Right renal pelvis (tissue), 4 donors: Measurements from ENCODE around the gene KIFC3. TPM values are rescaled to one million over a fixed set of nuclear protein-coding genes. Genes with fewer than 3 reads are reported as not detected.
"Not testable (repeated sequence)": the region's sequence is repeated elsewhere in the genome, so short reads cannot be mapped to it uniquely, and the experiment has no call there.

Experiments used
- DNase-seq, 4 donors: peaks; one replicate each; pipeline ENCODE4 v3.0.0-alpha.2; 2013; ENCODE audit warnings: low read depth in 4 of 4, low spot score in 3 of 4, missing footprints in 1 of 4
- polyA plus RNA-seq, 4 donors: library from polyadenylated mRNA; unstranded; fragments of 120-200 nt; gene quantifications; one replicate each; pipeline ENCODE4 v1.2.1, GENCODE V29; 2013; ENCODE audit not compliant: insufficient read length in 4 of 4

KIFC3 gene
- polyA plus RNA-seq, 4 donors: 48.6 to 67.8 (median 50.9) TPM

- no peak for DNase-seq
Measured at GRCh38 chr16:57805176-57805575, 2.9 kb upstream of the KIFC3 start.

DNA sequence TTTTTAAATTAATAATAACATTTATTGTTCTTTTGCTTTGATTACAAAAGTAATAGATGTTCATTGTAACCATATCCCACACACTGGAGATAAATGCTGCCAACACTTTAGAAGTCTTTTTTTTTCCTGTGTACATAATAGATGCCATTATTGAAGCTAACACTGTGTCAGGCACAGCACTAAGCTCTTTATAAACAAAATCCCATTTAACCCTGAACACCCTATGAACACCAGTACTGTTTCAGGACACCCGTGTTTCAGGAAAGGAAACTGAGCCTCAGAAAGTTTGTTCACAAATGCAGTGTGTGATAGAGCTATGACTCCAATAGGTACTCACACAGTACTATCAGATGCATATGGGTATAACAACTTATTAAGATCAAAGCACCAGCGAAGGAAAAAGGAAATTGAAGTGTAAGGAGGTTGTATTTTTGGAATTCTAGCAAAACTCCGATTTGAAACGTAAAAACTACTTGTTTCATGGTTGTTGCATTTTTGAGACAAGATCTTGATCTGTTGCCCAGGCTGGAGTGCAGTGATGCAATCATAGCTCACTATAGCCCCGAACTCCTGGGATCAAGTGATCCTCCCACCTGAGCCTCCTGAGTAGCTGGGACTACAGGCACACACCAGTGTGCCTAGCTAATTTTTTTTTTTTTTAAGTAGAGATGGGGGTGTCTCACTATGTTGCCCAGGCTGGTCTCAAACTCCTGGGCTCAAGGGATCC, 2.0 kb upstream of the KIFC3 start:
- no peak for DNase-seq

DNA sequence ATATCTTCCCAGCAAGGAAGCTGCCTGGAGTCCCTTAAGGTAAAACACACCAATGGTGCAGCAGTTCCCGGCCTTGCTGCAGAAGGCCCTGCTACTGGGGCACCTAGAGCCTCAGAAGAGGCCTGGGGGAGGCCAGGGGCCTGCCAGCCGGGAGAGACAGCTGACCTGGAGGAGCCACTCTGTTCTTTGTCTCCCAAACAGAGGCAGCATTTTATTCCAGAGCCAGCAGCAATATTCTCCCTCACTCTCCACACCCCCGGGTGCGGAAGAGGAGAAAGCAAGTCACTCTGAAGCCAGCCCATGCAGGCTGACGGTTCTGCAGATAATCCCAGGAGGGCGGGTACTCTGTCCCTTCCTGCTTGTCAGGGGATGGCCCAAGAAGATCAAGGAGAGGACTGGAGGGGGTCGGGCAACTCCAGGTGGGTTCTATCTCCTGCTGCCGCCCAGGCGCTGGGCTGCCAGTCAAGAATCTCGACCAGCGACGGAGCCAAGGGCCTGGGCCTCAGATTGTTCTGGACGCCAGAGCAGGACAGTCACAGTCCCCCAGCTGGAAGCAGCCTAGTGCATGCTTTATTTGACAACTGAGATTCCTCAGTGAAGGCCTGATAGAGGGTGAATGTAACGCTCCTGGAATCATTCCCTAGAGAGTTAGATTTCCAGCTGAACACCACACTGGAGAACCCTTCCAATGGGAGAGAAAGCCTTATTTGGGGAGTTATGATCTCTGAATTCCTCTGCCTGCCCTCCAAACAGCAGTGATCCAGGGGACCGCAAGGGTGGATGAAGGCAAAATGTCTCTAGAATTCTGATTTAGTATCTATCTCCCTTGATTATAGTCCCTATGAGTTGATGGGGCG, 1.1 kb upstream of the KIFC3 start:
- DNase-seq: no peak

GRCh38 chr16:57801809-57802340, 416 bp downstream of the KIFC3 start:
- no peak for DNase-seq

- no peak for DNase-seq
Measured at GRCh38 chr16:57801098-57801808, 1.0 kb downstream of the KIFC3 start.

- DNase-seq: no peak
Measured at GRCh38 chr16:57800200-57801097, 1.8 kb downstream of the KIFC3 start.

DNA sequence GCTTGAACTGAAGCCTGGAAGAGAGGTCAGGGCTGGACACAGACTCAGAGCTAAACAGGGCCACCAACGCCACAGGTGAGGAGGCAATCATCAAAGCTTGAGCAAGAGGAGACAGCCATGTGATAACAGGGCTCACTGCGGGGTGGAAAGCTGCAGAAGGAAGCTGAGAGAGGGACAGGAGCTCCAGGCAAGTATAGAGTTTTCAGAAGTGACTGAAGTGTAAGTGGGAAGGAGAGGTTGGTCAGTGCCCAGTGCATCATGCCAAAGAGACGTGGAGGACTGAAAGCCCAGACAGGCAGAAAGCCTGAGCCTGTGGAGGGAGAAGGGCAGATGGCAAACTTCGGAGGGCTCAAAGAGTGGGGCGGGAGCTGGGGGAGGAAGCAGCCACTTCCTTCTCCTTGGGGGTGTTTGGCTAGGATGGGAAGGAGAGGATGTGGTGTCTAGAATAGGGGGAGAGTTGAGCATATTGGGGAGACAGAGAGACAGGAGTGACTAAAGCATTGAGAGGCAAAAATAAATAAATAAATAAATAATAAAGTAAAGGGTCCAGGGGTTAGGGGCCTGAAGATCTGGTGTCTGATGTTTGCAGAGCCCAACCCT, 2.6 kb downstream of the KIFC3 start:
- DNase-seq: no peak

DNA sequence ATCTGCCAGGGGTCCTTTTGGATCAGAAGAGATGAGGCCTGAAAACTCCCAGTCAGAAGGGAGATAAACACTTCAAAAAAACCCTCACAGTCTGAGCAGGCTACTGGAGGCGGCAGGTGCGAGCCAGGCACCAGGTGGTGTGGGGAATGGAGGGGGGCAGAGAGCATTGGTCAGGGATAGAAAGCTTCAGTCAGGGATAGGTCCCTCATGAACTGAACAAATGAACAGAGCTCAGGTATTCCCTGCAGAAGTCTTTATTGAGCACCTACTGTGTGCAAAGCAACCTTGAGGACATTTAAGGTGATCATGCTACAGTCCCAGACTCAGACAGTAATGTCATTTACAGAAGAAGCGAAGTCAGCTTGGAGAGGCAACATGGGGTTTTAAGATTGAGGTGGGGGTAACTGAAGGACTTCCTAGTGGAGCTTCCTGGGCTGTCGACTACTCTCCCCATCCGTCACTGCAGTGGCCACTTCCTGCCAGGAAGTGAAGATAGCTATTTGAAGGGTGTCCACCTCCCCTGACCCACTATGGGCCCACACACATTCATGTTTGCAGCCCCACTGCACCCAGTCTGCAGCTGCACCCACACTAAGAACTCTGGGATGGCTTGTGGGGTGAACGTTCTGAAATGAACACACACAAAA, 3.2 kb downstream of the KIFC3 start:
- no peak for DNase-seq

GRCh38 chr16:57798267-57798810, 4.0 kb downstream of the KIFC3 start:
- DNase-seq: no peak

DNA sequence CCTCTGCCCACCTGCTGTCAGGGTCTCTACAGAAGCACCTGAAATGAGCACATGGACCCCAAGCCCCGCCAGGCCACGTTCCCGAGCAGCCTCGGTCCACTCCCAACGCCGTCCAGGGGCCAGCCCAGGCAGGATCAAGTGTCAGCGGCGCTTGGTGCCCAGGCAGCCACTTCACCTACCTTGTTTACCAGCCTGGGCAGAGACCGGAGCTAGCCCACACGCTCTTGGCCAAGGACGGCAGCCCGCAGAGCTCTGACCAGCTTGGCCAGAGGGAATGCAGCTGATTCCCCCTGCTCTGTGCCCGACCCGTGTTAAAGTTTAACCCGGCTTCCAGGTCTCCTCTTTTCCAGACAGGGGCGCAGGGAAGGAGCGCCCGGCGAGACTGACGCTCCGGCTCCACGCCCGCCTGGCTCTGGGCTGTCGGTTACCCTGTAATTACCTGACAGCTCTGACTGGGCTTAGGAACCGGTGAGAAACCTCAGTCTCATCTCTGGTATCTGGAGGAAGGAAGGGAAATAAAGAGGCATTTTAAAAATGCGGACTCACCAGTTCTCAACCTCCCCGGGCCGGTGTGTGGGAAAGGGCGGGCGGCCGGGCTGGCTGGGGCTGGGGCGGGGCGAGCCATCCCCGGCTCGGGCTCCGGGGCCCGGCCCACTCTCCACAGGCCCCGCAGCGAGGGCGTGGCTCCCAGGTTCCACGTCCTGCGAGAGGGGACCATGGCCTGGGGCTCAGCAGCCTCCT, 4.6 kb downstream of the KIFC3 start:
- DNase-seq: no peak

DNA sequence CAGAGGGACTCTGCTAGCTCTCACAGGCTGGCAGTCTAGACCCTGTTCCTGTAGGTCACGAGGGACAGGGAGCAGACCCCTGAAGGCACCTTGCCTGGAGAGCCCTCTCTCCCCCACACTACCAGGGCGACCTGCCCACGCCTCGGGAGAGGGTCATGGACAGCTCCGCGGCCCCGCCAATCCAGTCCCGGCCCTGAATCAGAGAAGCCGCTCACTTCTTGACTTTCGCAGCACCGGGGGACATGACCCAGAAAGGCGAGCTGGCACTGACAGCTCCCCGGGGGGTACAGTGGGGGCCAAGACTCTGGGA, 5.1 kb downstream of the KIFC3 start:
- DNase-seq: no peak

GRCh38 chr16:57796014-57796413, 6.3 kb downstream of the KIFC3 start:
- not testable (repeated sequence) for DNase-seq

- DNase-seq: no peak
Measured at GRCh38 chr16:57795431-57795878, 6.8 kb downstream of the KIFC3 start.

GRCh38 chr16:57794849-57795430, 7.4 kb downstream of the KIFC3 start:
- DNase-seq: no peak

- no peak for DNase-seq
Measured at GRCh38 chr16:57791893-57792461, 10.3 kb downstream of the KIFC3 start.

DNA sequence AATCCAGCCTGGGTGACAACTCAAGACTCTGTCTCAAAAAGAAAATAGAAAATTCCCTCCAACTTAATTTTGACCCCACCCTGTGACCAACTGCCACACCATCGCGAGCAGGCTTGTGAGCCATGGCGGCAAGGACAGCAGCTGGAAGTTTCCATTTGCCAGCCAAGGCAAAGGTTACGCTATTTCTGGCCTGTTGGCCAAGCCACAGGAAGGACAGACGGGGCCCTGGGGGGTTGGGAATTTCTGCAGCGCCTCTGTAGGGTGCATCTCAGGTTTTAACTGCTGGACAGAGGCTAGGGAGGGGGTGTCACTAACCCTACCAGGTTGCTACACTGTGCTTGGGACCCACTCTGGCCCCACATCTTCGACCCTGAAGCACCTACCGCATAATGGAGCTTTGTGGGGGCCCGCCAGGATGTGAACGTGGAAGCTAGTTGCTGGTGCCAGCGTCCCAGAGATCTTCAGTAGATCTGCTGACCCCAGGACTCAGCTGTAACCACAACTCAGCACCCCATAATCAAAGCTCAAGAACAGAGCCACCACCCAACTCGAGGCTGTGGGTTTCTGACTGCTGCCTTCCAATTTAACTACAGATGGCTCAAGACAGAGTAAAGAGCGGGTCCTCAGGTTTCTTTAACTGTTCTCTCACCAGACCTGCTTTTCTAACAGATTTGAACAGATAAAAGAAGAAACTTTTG, 10.9 kb downstream of the KIFC3 start:
- no peak for DNase-seq

DNA sequence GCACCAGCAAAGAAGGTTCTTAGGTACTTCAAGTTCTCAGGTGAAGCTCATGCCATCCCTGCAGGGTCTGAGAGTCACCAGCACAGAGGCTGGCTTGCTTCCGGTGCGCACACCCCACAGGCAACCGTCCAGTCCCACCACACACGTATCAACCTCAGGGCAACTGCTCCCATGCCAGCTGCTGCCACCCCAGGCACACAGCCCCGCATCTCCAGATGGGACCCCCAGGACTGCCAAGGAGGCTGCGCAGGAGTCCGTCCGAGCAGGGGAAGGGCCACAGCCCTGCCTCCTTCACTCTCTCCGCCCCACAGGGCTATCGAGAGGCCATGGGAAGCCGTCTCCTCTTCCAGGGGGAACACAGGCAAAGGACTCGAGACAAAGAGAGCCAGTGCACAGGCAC, 13.3 kb downstream of the KIFC3 start:
- DNase-seq: no peak
